Measurements from ENCODE around the gene GALNT10. TPM values are rescaled to one million over a fixed set of nuclear protein-coding genes. Genes with fewer than 3 reads are reported as not detected.

GALNT10 gene
- total and polyA plus RNA-seq, 10 donors: 7.6 to 50.2 (median 43.5) TPM

DNA sequence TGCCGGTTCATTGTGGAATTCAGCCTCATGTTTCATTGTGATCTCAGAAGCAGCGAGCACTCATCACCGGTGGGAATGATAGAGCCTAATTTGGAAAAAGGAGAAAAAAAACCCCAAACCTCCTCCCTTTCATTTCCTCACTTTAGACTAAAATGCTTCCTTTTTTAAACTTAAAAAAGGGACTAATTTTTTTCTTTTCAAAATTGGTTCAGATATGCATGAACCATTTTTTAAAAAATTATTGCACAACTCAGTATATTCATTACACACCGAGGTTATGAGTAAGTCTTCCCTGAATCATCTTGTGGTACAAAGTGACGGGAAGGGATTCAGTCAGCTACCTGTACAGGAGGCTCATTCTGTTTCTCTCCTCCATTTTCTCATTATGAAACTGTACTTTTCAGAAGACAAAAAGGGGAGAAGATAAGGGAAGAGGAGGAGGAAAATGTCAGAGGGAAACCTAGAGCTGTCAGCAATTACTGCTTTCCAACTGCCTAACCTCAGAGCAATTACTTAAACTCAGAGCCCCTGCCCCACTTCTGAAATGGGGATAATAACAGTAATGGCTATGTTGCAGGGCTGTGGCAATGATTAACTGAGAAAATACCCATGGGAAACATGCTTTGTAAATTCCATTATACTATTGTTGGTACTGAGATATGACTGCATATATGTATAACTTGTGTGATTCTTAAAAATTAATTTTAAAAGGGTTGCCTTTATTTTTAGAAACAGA, 24.0 kb downstream of the GALNT10 start:
- Histone ChIP-seq H3K4me3 (no peak overlapping the region), H3K36me3 (peaks cover 0 to 41% (median 9%) of the 10 kb centered on the region in 6 donors), H3K27me3 (replicated peaks in 1 of 7) (no peaks in the 10 kb centered on the region), H3K4me1 (peaks cover 0 to 69% (median 24%) of the 10 kb centered on the region in 6 donors), H3K27ac (no peak overlapping the region), H3K9me3 (no peaks in the 10 kb centered on the region)
- DNase-seq: no peak
- intact Hi-C loops (cut with DNase I; ENCODE audit: low total_unique reads): no loop called here
- WGBS, 5 donors: 40 to 61% (median 43%) methylated on average over 5 of the region's 5 CpGs
- no peak for TF ChIP-seq CTCF (IDR thresholded peaks at IDR 0.05 in 8 of 11, conservative IDR thresholded peaks at IDR 0.05 in 3 of 11)
- no peak for TF ChIP-seq POLR2A (IDR thresholded peaks at IDR 0.05)
- TF ChIP-seq POLR2AphosphoS5 (IDR thresholded peaks at IDR 0.05): no peak

GRCh38 chr5:154215571-154216325, 25.2 kb downstream of the GALNT10 start:
- Histone ChIP-seq H3K4me1 (peaks cover 0 to 73% (median 26%) of the 10 kb centered on the region in 6 donors), H3K27me3 (replicated peaks in 1 of 7) (no peaks in the 10 kb centered on the region), H3K36me3 (peaks cover 0 to 48% (median 9%) of the 10 kb centered on the region in 6 donors), H3K9me3 (no peaks in the 10 kb centered on the region), H3K27ac (no peak overlapping the region), H3K4me3 (no peak overlapping the region)
- no peak for DNase-seq
- intact Hi-C loops (cut with DNase I; ENCODE audit: low total_unique reads): no loop called here
- TF ChIP-seq POLR2AphosphoS5 (IDR thresholded peaks at IDR 0.05) (no peak), CTCF (IDR thresholded peaks at IDR 0.05 in 8 of 11, conservative IDR thresholded peaks at IDR 0.05 in 3 of 11) (no peak), POLR2A (IDR thresholded peaks at IDR 0.05) (no peak)
- WGBS, 5 donors: 91 to 95% (median 94%) methylated on average over 2 of the region's 2 CpGs

- DNase-seq: no peak
- intact Hi-C loops (cut with DNase I; ENCODE audit: low total_unique reads): no loop called here
- H3K9me3 ChIP-seq: no peaks in the 10 kb centered on the region
- H3K27ac ChIP-seq: peak overlapping the region in 1 of 8 donors; percentile 10
- H3K4me3 ChIP-seq: no peak overlapping the region
- WGBS, 5 donors: 92 to 96% (median 94%) methylated on average over 4 of the region's 4 CpGs
- peaks cover 0 to 74% (median 35%) of the 10 kb centered on the region in 6 donors for H3K4me1 ChIP-seq
- no peaks in the 10 kb centered on the region for H3K27me3 ChIP-seq (replicated peaks in 1 of 7)
- H3K36me3 ChIP-seq: peaks cover 0 to 38% (median 9%) of the 10 kb centered on the region in 6 donors
- TF ChIP-seq CTCF (IDR thresholded peaks at IDR 0.05 in 8 of 11, conservative IDR thresholded peaks at IDR 0.05 in 3 of 11): no peak
- TF ChIP-seq POLR2A (IDR thresholded peaks at IDR 0.05): no peak
- TF ChIP-seq POLR2AphosphoS5 (IDR thresholded peaks at IDR 0.05): no peak
Observed at GRCh38 chr5:154217462-154217861, 26.9 kb downstream of the GALNT10 start.

GRCh38 chr5:154218786-154219185, 28.3 kb downstream of the GALNT10 start:
- no peak for DNase-seq
- WGBS, 5 donors: 94 to 99% (median 96%) methylated on average over 8 of the region's 8 CpGs
- H3K4me1 ChIP-seq: peaks cover 0 to 76% (median 37%) of the 10 kb centered on the region in 6 donors
- H3K27me3 ChIP-seq (replicated peaks in 1 of 7): no peaks in the 10 kb centered on the region
- no peaks in the 10 kb centered on the region for H3K9me3 ChIP-seq
- peaks cover 0 to 36% (median 9%) of the 10 kb centered on the region in 6 donors for H3K36me3 ChIP-seq
- no peak overlapping the region for H3K27ac ChIP-seq
- intact Hi-C loops (cut with DNase I; ENCODE audit: low total_unique reads): no loop called here
- TF ChIP-seq POLR2AphosphoS5 (IDR thresholded peaks at IDR 0.05) (no peak), CTCF (IDR thresholded peaks at IDR 0.05 in 8 of 11, conservative IDR thresholded peaks at IDR 0.05 in 3 of 11) (no peak), POLR2A (IDR thresholded peaks at IDR 0.05) (no peak)
- H3K4me3 ChIP-seq: no peak overlapping the region

Data from spleen (tissue), 11 donors.